GM18507 (cell line): ENCODE measurements around the gene BBX.
A peak's percentile ranks its signal among the peaks of the same experiment; 100 is the strongest.

Experiments used
- DNase-seq: peaks from one replicate; pipeline ENCODE4 v3.0.0; 2011; ENCODE audit warnings: low read depth; ENCODE audit not compliant: insufficient read length; ENCODE audit errors: extremely low spot score
- FAIRE-seq: peaks from 2 replicates; lab custom pipeline; 2011; peaks lifted over from hg19 to GRCh38; lab: Jason Lieb, UNC

The BBX gene

DNA sequence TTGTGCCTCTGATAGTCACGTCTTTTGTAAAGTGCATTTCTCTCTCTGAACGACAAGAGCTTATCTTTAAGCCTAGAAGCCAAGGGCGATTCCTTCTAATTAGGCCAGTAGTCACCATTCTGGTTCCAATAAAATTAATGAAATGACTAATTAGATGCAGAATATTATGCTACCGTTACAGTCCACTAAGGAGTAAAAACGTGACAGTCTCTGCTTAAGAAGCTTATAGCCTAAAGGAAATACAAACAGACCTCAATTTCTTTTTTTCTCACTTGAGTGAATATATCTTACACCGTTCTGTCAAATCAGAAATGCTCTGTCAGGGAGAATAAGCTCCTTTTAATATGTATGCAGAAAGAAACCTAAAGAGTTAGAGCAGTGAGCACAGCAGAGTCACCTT lies 332.0 kb downstream of the BBX start:
- DNase-seq (no peak), FAIRE-seq (no peak)

DNA sequence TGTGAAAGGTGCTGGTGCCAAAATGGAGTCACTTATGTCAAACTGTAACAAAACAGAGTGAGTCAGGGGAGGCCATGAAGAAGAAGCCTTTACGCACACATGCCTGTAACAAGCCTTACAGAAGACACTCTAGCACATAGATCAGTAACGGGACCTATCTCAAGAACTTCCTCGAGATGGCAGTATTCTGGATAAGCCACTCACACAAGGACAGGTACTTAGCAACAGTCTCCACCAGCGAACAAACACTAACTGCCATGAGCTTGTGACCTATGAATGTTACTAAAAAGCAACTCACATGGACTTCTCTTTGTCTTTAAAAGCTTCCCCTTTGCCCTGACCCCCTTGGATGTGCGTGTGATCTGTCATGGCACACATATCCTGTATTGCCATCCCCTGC lies 332.9 kb downstream of the BBX start:
- FAIRE-seq (peak; percentile 51), DNase-seq (no peak)

DNA sequence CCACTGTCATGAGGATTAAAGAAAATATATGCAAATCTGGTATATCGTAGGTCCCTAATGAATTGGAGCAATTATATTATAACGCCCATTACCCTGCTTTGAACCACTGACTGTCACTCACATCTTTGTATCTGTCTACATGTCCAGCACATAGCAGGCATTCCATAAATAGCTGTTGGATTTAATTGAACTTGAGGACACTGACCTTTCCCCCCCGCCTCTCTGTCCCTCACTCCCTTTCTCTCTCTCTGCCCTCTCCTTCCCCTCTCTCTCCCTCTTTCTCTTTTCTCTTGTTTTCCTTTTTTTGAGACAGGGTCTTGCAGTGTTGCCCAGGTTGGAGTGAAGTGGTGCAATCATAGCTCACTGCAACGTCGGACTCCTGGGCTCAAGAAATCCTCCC lies 335.1 kb downstream of the BBX start:
- DNase-seq (no peak), FAIRE-seq (no peak)

DNA sequence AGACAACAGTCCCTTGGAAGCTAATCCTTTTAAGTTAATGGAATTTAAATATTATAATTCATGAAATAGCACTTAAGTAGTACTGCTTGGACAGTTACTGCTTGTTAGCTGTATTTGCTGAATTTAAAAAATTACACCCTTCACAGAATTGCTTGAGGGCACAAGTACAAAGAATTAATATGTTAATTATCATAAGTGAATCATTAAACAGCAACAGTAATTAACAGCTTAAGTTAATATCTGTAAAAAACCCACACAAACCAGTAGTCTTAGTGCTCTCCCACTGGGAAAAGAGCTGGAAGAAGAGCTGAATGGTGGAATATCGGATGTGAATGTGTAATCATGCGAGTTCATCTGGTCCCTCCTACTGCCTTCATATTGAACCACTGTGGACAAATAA lies 336.1 kb downstream of the BBX start:
- FAIRE-seq: no peak
- DNase-seq: no peak
